Measurements from ENCODE around the gene CTBS.

The CTBS gene

GRCh38 chr1:84506002-84506728, 68.1 kb downstream of the CTBS start, which contains the start of the genes GNG5 and SPATA1:
TSS of gene GNG5 (minus strand) at chr1:84506581. CDS start at chr1:84506091, 490 bp downstream.
TSS of gene SPATA1 (plus strand) at chr1:84506386. CDS start at chr1:84516360, 9,974 bp downstream.
- peak; percentile 96 for DNase-seq (ENCODE audit: low spot score)

GRCh38 chr1:84505493-84506001, 68.7 kb downstream of the CTBS start:
- peak; percentile 65 for DNase-seq (ENCODE audit: low spot score)

- DNase-seq (ENCODE audit: low spot score): peak; percentile 74
Observed at GRCh38 chr1:84504580-84505492, 69.4 kb downstream of the CTBS start.

GRCh38 chr1:84502927-84503326, 71.3 kb downstream of the CTBS start:
- DNase-seq (ENCODE audit: low spot score): no peak

All from RKO (cell line).